ENCODE results near the gene SMC5. TPM values are rescaled to one million over a fixed set of nuclear protein-coding genes. Genes with fewer than 3 reads are reported as not detected.

Gene SMC5
- total and polyA plus RNA-seq, 2 of the 13 experiments (the other 11 are each of a cell fraction or from before 2014, with no cell fraction given) = 7.2 to 26.7 TPM

DNA sequence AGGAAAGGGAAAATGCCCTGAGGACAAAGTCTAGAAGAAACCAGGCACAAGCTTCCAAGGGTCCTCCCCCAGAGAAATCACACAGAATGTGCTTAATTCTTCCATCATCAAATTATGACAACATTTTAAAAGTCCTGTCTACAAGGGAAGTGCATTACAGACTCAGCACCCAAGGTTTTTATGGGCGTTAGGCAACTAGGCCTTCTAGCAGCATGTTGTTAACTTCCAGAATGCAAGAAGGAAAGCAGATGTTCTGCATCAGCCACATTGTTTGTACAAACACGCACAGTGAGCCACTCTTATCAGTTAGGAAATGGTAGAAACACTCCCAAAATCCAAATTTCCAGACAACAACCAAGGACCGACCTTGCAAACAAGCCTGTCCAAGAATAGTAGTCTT, 26.5 kb downstream of the SMC5 start (continued):
- TF ChIP-seq, protein P1, sequence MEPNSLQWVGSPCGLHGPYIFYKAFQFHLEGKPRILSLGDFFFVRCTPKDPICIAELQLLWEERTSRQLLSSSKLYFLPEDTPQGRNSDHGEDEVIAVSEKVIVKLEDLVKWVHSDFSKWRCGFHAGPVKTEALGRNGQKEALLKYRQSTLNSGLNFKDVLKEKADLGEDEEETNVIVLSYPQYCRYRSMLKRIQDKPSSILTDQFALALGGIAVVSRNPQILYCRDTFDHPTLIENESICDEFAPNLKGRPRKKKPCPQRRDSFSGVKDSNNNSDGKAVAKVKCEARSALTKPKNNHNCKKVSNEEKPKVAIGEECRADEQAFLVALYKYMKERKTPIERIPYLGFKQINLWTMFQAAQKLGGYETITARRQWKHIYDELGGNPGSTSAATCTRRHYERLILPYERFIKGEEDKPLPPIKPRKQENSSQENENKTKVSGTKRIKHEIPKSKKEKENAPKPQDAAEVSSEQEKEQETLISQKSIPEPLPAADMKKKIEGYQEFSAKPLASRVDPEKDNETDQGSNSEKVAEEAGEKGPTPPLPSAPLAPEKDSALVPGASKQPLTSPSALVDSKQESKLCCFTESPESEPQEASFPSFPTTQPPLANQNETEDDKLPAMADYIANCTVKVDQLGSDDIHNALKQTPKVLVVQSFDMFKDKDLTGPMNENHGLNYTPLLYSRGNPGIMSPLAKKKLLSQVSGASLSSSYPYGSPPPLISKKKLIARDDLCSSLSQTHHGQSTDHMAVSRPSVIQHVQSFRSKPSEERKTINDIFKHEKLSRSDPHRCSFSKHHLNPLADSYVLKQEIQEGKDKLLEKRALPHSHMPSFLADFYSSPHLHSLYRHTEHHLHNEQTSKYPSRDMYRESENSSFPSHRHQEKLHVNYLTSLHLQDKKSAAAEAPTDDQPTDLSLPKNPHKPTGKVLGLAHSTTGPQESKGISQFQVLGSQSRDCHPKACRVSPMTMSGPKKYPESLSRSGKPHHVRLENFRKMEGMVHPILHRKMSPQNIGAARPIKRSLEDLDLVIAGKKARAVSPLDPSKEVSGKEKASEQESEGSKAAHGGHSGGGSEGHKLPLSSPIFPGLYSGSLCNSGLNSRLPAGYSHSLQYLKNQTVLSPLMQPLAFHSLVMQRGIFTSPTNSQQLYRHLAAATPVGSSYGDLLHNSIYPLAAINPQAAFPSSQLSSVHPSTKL (CRISPR knock-in tag; IDR thresholded peaks at IDR 0.05) = no peak
- TF ChIP-seq ZNF253 (CRISPR knock-in tag; IDR thresholded peaks at IDR 0.05; ENCODE audit: borderline replicate concordance) = no peak
- TF ChIP-seq, protein P2, sequence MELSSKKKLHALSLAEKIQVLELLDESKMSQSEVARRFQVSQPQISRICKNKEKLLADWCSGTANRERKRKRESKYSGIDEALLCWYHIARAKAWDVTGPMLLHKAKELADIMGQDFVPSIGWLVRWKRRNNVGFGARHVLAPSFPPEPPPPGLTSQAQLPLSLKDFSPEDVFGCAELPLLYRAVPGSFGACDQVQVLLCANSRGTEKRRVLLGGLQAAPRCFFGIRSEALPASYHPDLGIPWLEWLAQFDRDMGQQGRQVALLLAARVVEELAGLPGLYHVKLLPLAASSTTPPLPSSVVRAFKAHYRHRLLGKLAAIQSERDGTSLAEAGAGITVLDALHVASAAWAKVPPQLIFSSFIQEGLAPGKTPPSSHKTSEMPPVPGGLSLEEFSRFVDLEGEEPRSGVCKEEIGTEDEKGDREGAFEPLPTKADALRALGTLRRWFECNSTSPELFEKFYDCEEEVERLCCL (CRISPR knock-in tag; IDR thresholded peaks at IDR 0.05; ENCODE audit: borderline replicate concordance) = no peak

DNA sequence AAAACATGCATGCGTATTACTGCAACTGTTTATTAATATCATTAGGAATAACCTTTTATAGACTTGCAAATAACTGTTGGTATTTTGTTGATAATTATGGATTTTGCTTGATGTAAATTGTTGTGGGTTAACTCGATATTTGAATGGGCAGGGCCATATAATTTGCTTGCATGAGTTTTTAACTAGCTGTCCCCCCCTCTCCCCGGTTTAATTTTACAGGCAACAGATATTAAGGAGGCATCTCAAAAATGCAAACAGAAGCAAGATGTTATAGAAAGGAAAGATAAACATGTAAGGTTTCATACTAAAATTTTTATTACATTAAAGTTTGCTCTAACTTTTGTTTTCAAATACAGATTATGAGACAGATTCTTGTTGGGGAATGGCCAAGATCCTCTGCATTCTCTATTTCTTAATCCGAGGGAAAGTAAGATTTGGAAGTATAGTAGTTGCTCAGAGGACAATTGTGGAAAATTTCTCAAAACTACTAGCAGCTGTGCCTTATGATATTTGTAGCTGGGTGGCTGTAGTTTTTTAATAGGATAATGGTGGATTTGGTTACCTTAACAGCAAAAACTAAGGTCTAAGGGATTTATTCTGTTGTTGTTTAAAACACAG, 27.3 kb downstream of the SMC5 start:
- CTCF ChIA-PET (ENCODE audit: low intra/inter-chr PET ratio, low total read pairs) = no interaction called here
- Histone ChIP-seq H3K4me3 (replicated peaks in 1 of 3; ENCODE audit: insufficient read depth in 1 of 3, low read depth in 2 of 3, low read length in 3 of 3) (no peak overlapping the region), H3K27ac (ENCODE audit: extremely low read length, insufficient read depth, low read length) (no peak overlapping the region), H3K4me2 (ENCODE audit: low read depth, low read length) (no peak overlapping the region), H2AFZ (ENCODE audit: low read length) (no peak overlapping the region), H3K9ac (ENCODE audit: insufficient read depth, low read depth, low read length) (no peak overlapping the region), H4K20me1 (ENCODE audit: insufficient read depth, low read length) (no peaks in the 10 kb centered on the region), H3K27me3 (ENCODE audit: control insufficient read depth in 1 of 2, insufficient read depth in 2 of 2, low read length in 2 of 2) (no peaks in the 10 kb centered on the region), H3K9me3 (ENCODE audit: low read length) (peaks cover 6% of the 10 kb centered on the region; the same call in 1 of the 2 replicates), H3K36me3 (replicated peaks in 1 of 2; ENCODE audit: control insufficient read depth in 1 of 2, insufficient read depth in 2 of 2, low read length in 2 of 2) (peaks cover 9 to 62% of the 10 kb centered on the region in 2 experiments; a peak in 4 of 5 replicates), H3K79me2 (ENCODE audit: insufficient read depth, low read length) (peaks cover 3% of the 10 kb centered on the region), H3K4me1 (ENCODE audit: insufficient read depth, low read length) (no peaks in the 10 kb centered on the region)
- DNase-seq (ENCODE audit: low spot score) (no peak), ATAC-seq (no peak), FAIRE-seq (no peak)
- in situ Hi-C loops (cut with HindIII; ENCODE audit: extremely low pct_ligation_motif_present, low pct_unique_long_range_greater_than_20kb) (no loop called here), intact Hi-C loops (cut with micrococcal nuclease; ENCODE audit: unreplicated experiment) (no loop called here)
- 95% methylated on average over 4 of the region's 4 CpGs for WGBS (ENCODE audit: low lambda C conversion rate)
- no TSS peak for BruUV-seq (replicated peaks)
- TF ChIP-seq DR1 (CRISPR knock-in tag; IDR thresholded peaks at IDR 0.05) = no peak
- no peak for TF ChIP-seq ZNF556 (CRISPR knock-in tag; IDR thresholded peaks at IDR 0.05; ENCODE audit: borderline replicate concordance)
- TF ChIP-seq, protein P3, sequence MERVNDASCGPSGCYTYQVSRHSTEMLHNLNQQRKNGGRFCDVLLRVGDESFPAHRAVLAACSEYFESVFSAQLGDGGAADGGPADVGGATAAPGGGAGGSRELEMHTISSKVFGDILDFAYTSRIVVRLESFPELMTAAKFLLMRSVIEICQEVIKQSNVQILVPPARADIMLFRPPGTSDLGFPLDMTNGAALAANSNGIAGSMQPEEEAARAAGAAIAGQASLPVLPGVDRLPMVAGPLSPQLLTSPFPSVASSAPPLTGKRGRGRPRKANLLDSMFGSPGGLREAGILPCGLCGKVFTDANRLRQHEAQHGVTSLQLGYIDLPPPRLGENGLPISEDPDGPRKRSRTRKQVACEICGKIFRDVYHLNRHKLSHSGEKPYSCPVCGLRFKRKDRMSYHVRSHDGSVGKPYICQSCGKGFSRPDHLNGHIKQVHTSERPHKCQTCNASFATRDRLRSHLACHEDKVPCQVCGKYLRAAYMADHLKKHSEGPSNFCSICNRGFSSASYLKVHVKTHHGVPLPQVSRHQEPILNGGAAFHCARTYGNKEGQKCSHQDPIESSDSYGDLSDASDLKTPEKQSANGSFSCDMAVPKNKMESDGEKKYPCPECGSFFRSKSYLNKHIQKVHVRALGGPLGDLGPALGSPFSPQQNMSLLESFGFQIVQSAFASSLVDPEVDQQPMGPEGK (CRISPR knock-in tag; IDR thresholded peaks at IDR 0.05) = no peak
- TF ChIP-seq, protein P1 (CRISPR knock-in tag; IDR thresholded peaks at IDR 0.05) = no peak
- TF ChIP-seq BORCS8-MEF2B (CRISPR knock-in tag; IDR thresholded peaks at IDR 0.05) = no peak
- TF ChIP-seq AGO1 (IDR thresholded peaks at IDR 0.05; ENCODE audit: low read depth, low read length, poor library complexity, severe bottlenecking) = no peak
- POLR2A ChIA-PET = no interaction called here

Measured in HepG2 (cell line).